HL-60 (cell line): ENCODE measurements around the gene DUSP28.

ENCODE experiments used
- CTCF ChIP-seq: IDR thresholded peaks from one replicate; pipeline ENCODE4 v1.5.1; 2011; ENCODE audit warnings: low read length, control low read depth, inconsistent platforms; ENCODE audit not compliant: insufficient read depth
- POLR2AphosphoS5 ChIP-seq: IDR thresholded peaks from 2 replicates; pipeline ENCODE4 v1.6.1; 2012; ENCODE audit warnings: low read depth
- REST ChIP-seq: IDR thresholded peaks from 2 replicates; pipeline ENCODE4 v1.6.1; 2012; ENCODE audit warnings: low read depth; ENCODE audit not compliant: insufficient replicate concordance
- SPI1 ChIP-seq: IDR thresholded peaks from 2 replicates; pipeline ENCODE4 v1.6.1; 2012; ENCODE audit warnings: low read depth, mild to moderate bottlenecking, borderline replicate concordance

GRCh38 chr2:240598311-240598911 lies 38.3 kb downstream of the DUSP28 start:
- no peak for TF ChIP-seq CTCF
- TF ChIP-seq POLR2AphosphoS5 = no peak
- TF ChIP-seq REST = no peak
- TF ChIP-seq SPI1 = no peak
